Stomach (tissue), 4 donors: ENCODE data around the gene SDHA.

Experiments used
- EP300 ChIP-seq: sonication (generic); formaldehyde crosslinking; IDR thresholded peaks from one replicate; pipeline ENCODE4 v1.6.1; 2017; ENCODE audit warnings: antibody characterized with exemption
- POLR2AphosphoS5 ChIP-seq, 3 donors: sonication (generic); formaldehyde crosslinking; IDR thresholded peaks; one replicate each; pipeline ENCODE4 v1.6.1; 2016; ENCODE audit warnings: antibody characterized with exemption in 3 of 3
- TF ChIP-seq, protein P1 (sequence below), 7 experiments: fragments of 450-650 bp in 4 of 7; fragments of 200-600 bp in 3 of 7; sonication (generic) in 3 of 7; IDR thresholded peaks; one replicate each; pipeline ENCODE4 v1.5.1; 2016 to 2019; ENCODE audit warnings: antibody characterized with exemption in 7 of 7, control low read depth in 2 of 7, mild to moderate bottlenecking in 1 of 7

DNA sequence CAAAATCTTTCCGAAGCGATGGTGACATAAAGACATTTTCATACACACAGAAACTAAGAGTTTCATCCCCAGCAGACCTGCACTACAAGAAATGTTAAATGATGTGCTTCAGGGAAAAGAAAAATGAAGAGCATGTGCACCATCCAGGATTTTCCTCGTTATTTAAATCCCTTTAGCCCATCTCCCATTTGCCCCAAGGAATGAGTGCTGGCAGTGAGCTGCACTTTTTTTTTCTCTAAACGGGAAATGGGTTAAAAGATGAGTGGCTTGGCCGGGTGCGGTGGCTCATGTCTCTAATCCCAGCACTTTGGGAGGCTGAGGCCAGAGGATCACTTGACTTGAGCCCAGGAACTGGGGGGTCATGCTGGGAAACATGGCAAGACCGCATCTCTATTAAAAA, 33.6 kb upstream of the SDHA start:
- TF ChIP-seq, protein P1, sequence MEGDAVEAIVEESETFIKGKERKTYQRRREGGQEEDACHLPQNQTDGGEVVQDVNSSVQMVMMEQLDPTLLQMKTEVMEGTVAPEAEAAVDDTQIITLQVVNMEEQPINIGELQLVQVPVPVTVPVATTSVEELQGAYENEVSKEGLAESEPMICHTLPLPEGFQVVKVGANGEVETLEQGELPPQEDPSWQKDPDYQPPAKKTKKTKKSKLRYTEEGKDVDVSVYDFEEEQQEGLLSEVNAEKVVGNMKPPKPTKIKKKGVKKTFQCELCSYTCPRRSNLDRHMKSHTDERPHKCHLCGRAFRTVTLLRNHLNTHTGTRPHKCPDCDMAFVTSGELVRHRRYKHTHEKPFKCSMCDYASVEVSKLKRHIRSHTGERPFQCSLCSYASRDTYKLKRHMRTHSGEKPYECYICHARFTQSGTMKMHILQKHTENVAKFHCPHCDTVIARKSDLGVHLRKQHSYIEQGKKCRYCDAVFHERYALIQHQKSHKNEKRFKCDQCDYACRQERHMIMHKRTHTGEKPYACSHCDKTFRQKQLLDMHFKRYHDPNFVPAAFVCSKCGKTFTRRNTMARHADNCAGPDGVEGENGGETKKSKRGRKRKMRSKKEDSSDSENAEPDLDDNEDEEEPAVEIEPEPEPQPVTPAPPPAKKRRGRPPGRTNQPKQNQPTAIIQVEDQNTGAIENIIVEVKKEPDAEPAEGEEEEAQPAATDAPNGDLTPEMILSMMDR (IDR thresholded peaks at IDR 0.05): no peak
- TF ChIP-seq POLR2AphosphoS5 (IDR thresholded peaks at IDR 0.05) (no peak), EP300 (no peak)
